ENCODE results near the gene NDUFS7.

GRCh38 chr19:1410136-1410786, 26.6 kb downstream of the NDUFS7 start:
- TF ChIP-seq CTCF (IDR thresholded peaks at IDR 0.05) (no peak), ZFX (IDR thresholded peaks at IDR 0.05; ENCODE audit: borderline replicate concordance) (no peak)

Data from 22Rv1 (cell line).